ENCODE results near the gene TEC. TPM values are rescaled to one million over a fixed set of nuclear protein-coding genes. Genes with fewer than 3 reads are reported as not detected.

TEC gene
- 1.7 to 2.5 TPM (median 1.9 TPM) in 5 replicates for total RNA-seq (2022; extraction: Qiagen RNA extraction)

GRCh38 chr4:48268956-48269860 is at the start of gene TEC:
TSS of gene TEC (minus strand) at chr4:48269838. CDS start at chr4:48228614, 41,224 bp downstream.

GRCh38 chr4:48134081-48134480 is 135.6 kb downstream of the TEC start, which contains the start of gene TXK:
TSS of gene TXK (minus strand) at chr4:48134250. CDS start at chr4:48134170, 80 bp downstream.

Other genes with a start within 250 kb of the TEC start
- gene TXK, start 135.6 kb downstream of the TEC start, total RNA-seq (2022; extraction: Qiagen RNA extraction): 0.09 to 0.35 TPM (median 0.23 TPM) in 5 replicates
- gene SLAIN2, start 71.7 kb upstream of the TEC start, total RNA-seq (2022; extraction: Qiagen RNA extraction): 17.7 to 21.4 TPM (median 20.6 TPM) in 5 replicates
- 4.2 to 7.5 TPM (median 7.1 TPM) in 5 replicates for gene SLC10A4, start 213.5 kb upstream of the TEC start, total RNA-seq (2022; extraction: Qiagen RNA extraction)
- 0.12 to 0.14 TPM (median 0.12 TPM) in 3 of 5 replicates, not detected in the others for gene ZAR1, start 220.4 kb upstream of the TEC start, total RNA-seq (2022; extraction: Qiagen RNA extraction)

All from A549 treated with Mapracorat at 1 μM for 4 hours (cell line).